ENCODE measurements around the gene VWF.
A peak's percentile ranks its signal among the peaks of the same experiment; 100 is the strongest.

VWF gene

GRCh38 chr12:6056406-6057240, 67.8 kb downstream of the VWF start:
- DNase-seq, result peak in 1 of 2 donors; percentile 19

- no peak for DNase-seq
Measured at GRCh38 chr12:6053541-6053940, 70.9 kb downstream of the VWF start.

- no peak for DNase-seq
Measured at GRCh38 chr12:6052940-6053329, 71.5 kb downstream of the VWF start.

- DNase-seq, result no peak
Measured at GRCh38 chr12:6052206-6052939, 72.1 kb downstream of the VWF start.

- DNase-seq, result no peak
Measured at GRCh38 chr12:6049992-6050391, 74.5 kb downstream of the VWF start.

- no peak for DNase-seq
Measured at GRCh38 chr12:6049587-6049986, 74.9 kb downstream of the VWF start.

GRCh38 chr12:6047249-6048237, 76.9 kb downstream of the VWF start:
- DNase-seq, result no peak

- no peak for DNase-seq
Measured at GRCh38 chr12:6046511-6047180, 77.8 kb downstream of the VWF start.

GRCh38 chr12:6045438-6045837, 79.0 kb downstream of the VWF start:
- no peak for DNase-seq

- DNase-seq, result no peak
Measured at GRCh38 chr12:6044082-6044481, 80.4 kb downstream of the VWF start.

- no peak for DNase-seq
Measured at GRCh38 chr12:6042446-6042845, 82.0 kb downstream of the VWF start.

GRCh38 chr12:6041891-6042290, 82.6 kb downstream of the VWF start:
- DNase-seq, result no peak

- no peak for DNase-seq
Measured at GRCh38 chr12:6040815-6041214, 83.7 kb downstream of the VWF start.

GRCh38 chr12:6039894-6040601, 84.4 kb downstream of the VWF start:
- DNase-seq, result peak; percentile 22 to 35

- DNase-seq, result peak; percentile 4 to 58
Measured at GRCh38 chr12:6038160-6038559, 86.3 kb downstream of the VWF start.

GRCh38 chr12:6037459-6037858, 87.0 kb downstream of the VWF start:
- no peak for DNase-seq

- DNase-seq, result no peak
Measured at GRCh38 chr12:6036509-6036908, 88.0 kb downstream of the VWF start.

GRCh38 chr12:6034596-6034995, 89.9 kb downstream of the VWF start:
- DNase-seq, result no peak

GRCh38 chr12:6033546-6033945, 90.9 kb downstream of the VWF start:
- no peak for DNase-seq

- DNase-seq, result no peak
Measured at GRCh38 chr12:6032726-6033125, 91.7 kb downstream of the VWF start.

GRCh38 chr12:6031001-6031400, 93.5 kb downstream of the VWF start:
- no peak for DNase-seq

- DNase-seq, result no peak
Measured at GRCh38 chr12:6030081-6030480, 94.4 kb downstream of the VWF start.

Data from bone marrow (tissue), 2 donors.